H9 (cell line): ENCODE data around the gene SLK. TPM values are rescaled to one million over a fixed set of nuclear protein-coding genes. Genes with fewer than 3 reads are reported as not detected.

Experiments used
- DNase-seq: peaks from one replicate; pipeline ENCODE4 v3.0.0-alpha.2; 2017
- H2AFZ ChIP-seq: one replicate; pipeline ENCODE4 v1.6.1; 2013; ENCODE audit warnings: mild to moderate bottlenecking, low read length, control low read depth, moderate library complexity
- H2AK5ac ChIP-seq: 2 replicates; pipeline ENCODE4 v1.6.1; 2013; ENCODE audit warnings: low read length, control low read depth, mixed read lengths; ENCODE audit not compliant: insufficient read length
- H2BK120ac ChIP-seq: one replicate; pipeline ENCODE4 v1.6.1; 2013; ENCODE audit warnings: low read depth, mild to moderate bottlenecking, low read length, control low read depth, inconsistent platforms; ENCODE audit not compliant: poor library complexity, severe bottlenecking
- H2BK12ac ChIP-seq: 2 replicates; pipeline ENCODE4 v1.6.1; 2013; ENCODE audit warnings: low read length, control low read depth, mixed read lengths, low read depth; ENCODE audit not compliant: insufficient read length
- H2BK15ac ChIP-seq: 2 replicates; pipeline ENCODE4 v1.6.1; 2013; ENCODE audit warnings: low read depth, low read length, control low read depth
- H2BK20ac ChIP-seq: one replicate; pipeline ENCODE4 v1.6.1; 2013; ENCODE audit warnings: low read depth, mild to moderate bottlenecking, low read length, control low read depth, inconsistent platforms; ENCODE audit not compliant: poor library complexity, severe bottlenecking
- H2BK5ac ChIP-seq: 2 replicates; pipeline ENCODE4 v1.6.1; 2013; ENCODE audit warnings: low read length, control low read depth, mixed read lengths; ENCODE audit not compliant: insufficient read length
- H3K14ac ChIP-seq: 2 replicates; pipeline ENCODE4 v1.6.1; 2013; ENCODE audit warnings: low read length, control low read depth; ENCODE audit not compliant: insufficient read depth
- H3K18ac ChIP-seq: 2 replicates; pipeline ENCODE4 v1.6.1; 2013; ENCODE audit warnings: low read depth, mild to moderate bottlenecking, mixed read lengths, low read length, control low read depth; ENCODE audit not compliant: insufficient read length
- H3K23ac ChIP-seq: 2 replicates; pipeline ENCODE4 v1.6.1; 2013; ENCODE audit warnings: low read length, control low read depth, mixed read lengths, low read depth; ENCODE audit not compliant: insufficient read length
- H3K23me2 ChIP-seq: 2 replicates; pipeline ENCODE4 v1.6.1; 2013; ENCODE audit warnings: low read depth, mild to moderate bottlenecking, mixed read lengths, low read length, control low read depth; ENCODE audit not compliant: insufficient read length, poor library complexity, severe bottlenecking
- H3K27ac ChIP-seq: 2 replicates; pipeline ENCODE4 v1.5.1; 2013; ENCODE audit warnings: low read length, control low read depth, mixed read lengths, low read depth; ENCODE audit not compliant: insufficient read length
- H3K27me3 ChIP-seq: 2 replicates; pipeline ENCODE4 v1.6.1; 2013; ENCODE audit warnings: low read length, control low read depth, inconsistent platforms; ENCODE audit not compliant: insufficient read depth
- H3K4ac ChIP-seq: 2 replicates; pipeline ENCODE4 v1.6.1; 2013; ENCODE audit warnings: low read depth, mild to moderate bottlenecking, control low read depth, inconsistent platforms, low read length, moderate library complexity
- H3K4me1 ChIP-seq: 2 replicates; pipeline ENCODE4 v1.6.1; 2013; ENCODE audit warnings: low read length, control low read depth, inconsistent platforms; ENCODE audit not compliant: insufficient read depth
- H3K4me2 ChIP-seq: 2 replicates; pipeline ENCODE4 v1.6.1; 2013; ENCODE audit warnings: low read length, control low read depth, mixed read lengths; ENCODE audit not compliant: insufficient read length, insufficient read depth
- H3K56ac ChIP-seq: 2 replicates; pipeline ENCODE4 v1.6.1; 2013; ENCODE audit warnings: low read depth, mild to moderate bottlenecking, mixed read lengths, low read length, control low read depth; ENCODE audit not compliant: insufficient read length
- H3K79me1 ChIP-seq: 2 replicates; pipeline ENCODE4 v1.6.1; 2013; ENCODE audit warnings: low read depth, mild to moderate bottlenecking, moderate library complexity, low read length, control low read depth, inconsistent platforms; ENCODE audit not compliant: insufficient read depth, poor library complexity, severe bottlenecking
- H3K79me2 ChIP-seq: 2 replicates; pipeline ENCODE4 v1.6.1; 2013; ENCODE audit warnings: low read length, control low read depth, inconsistent platforms; ENCODE audit not compliant: insufficient read depth
- H3K9ac ChIP-seq: 2 replicates; pipeline ENCODE4 v1.6.1; 2013; ENCODE audit warnings: low read length, control low read depth, mixed read lengths; ENCODE audit not compliant: insufficient read length; ENCODE audit errors: extremely low read depth
- H3K9me3 ChIP-seq: one replicate; pipeline ENCODE4 v1.6.1; 2013; ENCODE audit warnings: low read depth, low read length, inconsistent platforms; ENCODE audit not compliant: control insufficient read depth
- H3T11ph ChIP-seq: one replicate; pipeline ENCODE4 v1.6.1; 2013; ENCODE audit warnings: mild to moderate bottlenecking, low read length, control low read depth, inconsistent platforms
- H4K20me1 ChIP-seq: one replicate; pipeline ENCODE4 v1.6.1; 2013; ENCODE audit not compliant: control insufficient read depth, insufficient read length, insufficient read depth
- H4K5ac ChIP-seq: 2 replicates; pipeline ENCODE4 v1.6.1; 2013; ENCODE audit warnings: low read depth, mild to moderate bottlenecking, mixed read lengths, low read length, control low read depth; ENCODE audit not compliant: insufficient read length
- H4K8ac ChIP-seq: replicated peaks from 2 replicates; pipeline ENCODE4 v1.6.1; 2013; ENCODE audit warnings: low read length, control low read depth, mixed read lengths, low read depth; ENCODE audit not compliant: insufficient read length
- H4K91ac ChIP-seq: 2 replicates; pipeline ENCODE4 v1.6.1; 2013; ENCODE audit warnings: low read depth, mild to moderate bottlenecking, moderate library complexity, mixed read lengths, low read length, control low read depth; ENCODE audit not compliant: insufficient read length
- H3K27ac Mint-ChIP-seq, 3 experiments: 2 replicates in 2 of 3; 3 replicates in 1 of 3; pipeline ENCODE4 v1.8.0; 2020 to 2021; ENCODE audit warnings: mixed read lengths in 3 of 3, mild to moderate bottlenecking in 1 of 3, moderate library complexity in 1 of 3
- H3K27me3 Mint-ChIP-seq: 2 replicates; pipeline ENCODE4 v1.8.0; 2021; ENCODE audit warnings: low read depth, mild to moderate bottlenecking, moderate library complexity, mixed read lengths
- H3K36me3 Mint-ChIP-seq, 3 experiments: 2 replicates in 2 of 3; 3 replicates in 1 of 3; pipeline ENCODE4 v1.8.0; 2020 to 2021; ENCODE audit warnings: low read depth in 3 of 3, mixed read lengths in 3 of 3; ENCODE audit not compliant: insufficient read depth in 1 of 3
- H3K4me1 Mint-ChIP-seq, 2 experiments: 2 replicates each; pipeline ENCODE4 v1.8.0; 2020; ENCODE audit warnings: mixed read lengths in 2 of 2
- H3K4me3 Mint-ChIP-seq, 2 experiments: 2 replicates in 1 of 2; 3 replicates in 1 of 2; pipeline ENCODE4 v1.8.0; 2020 to 2021; ENCODE audit warnings: mild to moderate bottlenecking in 2 of 2, mixed read lengths in 2 of 2, moderate library complexity in 1 of 2
- H3K9me3 Mint-ChIP-seq, 2 experiments: 2 replicates in 1 of 2; 3 replicates in 1 of 2; pipeline ENCODE4 v1.8.0; 2020; ENCODE audit warnings: mild to moderate bottlenecking in 2 of 2, mixed read lengths in 2 of 2, moderate library complexity in 1 of 2
- WGBS: extraction: QIAGEN DNeasy Blood & Tissue Kit; methylation state at CpG from one replicate; pipeline ENCODE4 v1.1.7; 2013; ENCODE audit warnings: missing lambda C conversion rate, low lambda C conversion rate, mixed read lengths; ENCODE audit not compliant: insufficient read length; ENCODE audit errors: extremely low coverage; 5-methylcytosine and 5-hydroxymethylcytosine counted together
- total RNA-seq: library from RNA; stranded (reverse); gene quantifications from 2 replicates; pipeline ENCODE4 v1.2.1, GENCODE V29; 2021
- TF ChIP-seq, protein P1 (sequence below): fragments of 200-600 bp; sonication (generic); conservative IDR thresholded peaks from 3 replicates; pipeline ENCODE4 v1.8.0; 2021; ENCODE audit warnings: antibody characterized with exemption, mild to moderate bottlenecking

The SLK gene
- total RNA-seq, 1 experiment from 2014 or later = 21.0 TPM

DNA sequence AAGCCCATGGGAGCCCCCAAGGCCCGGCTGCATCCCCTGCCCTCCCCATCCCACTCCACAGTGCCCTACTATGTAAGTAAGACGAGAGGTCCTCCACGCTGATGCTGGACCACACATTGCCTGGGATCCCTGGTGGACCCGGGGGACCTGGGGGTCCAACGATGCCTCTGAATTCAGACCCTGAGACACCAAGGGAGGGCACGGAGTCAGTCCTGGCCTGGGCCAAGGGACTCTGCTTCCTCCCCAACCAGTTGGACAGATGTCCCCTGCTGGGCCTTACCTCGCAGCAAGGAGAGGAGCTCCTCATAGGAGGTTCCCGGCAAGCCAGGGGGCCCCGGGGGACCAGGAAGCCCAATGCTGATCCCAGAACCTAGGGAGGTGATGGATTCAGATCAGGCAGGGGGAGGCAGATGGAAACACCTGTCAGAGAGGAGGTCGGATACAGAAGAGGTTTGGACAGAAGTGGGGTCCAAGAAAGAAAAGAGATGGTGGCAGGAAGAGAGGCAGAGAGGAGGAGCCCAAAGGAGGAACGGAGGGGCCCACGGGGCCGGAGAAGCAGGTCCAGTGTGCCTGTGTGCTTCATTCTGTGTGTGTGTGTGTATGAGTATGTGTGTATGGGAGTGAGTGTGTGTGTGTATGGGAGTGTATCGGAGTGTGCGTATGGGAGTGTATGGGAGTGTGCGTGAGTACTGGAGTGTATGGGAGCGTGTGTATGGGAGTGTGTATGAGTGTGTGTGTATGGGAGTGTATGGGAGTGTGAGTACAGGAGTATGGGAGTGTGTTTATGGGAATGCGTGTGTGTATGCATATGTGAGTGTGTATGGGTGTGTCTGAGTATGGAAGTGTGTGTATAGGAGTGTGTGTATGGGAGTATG lies 68.5 kb downstream of the SLK start:
- Histone ChIP-seq H2BK15ac (no peak overlapping the region), H3K9me3 (no peaks in the 10 kb centered on the region), H4K8ac (no peak overlapping the region), H2BK12ac (no peak overlapping the region), H4K5ac (no peak overlapping the region), H3K4me2 (no peak overlapping the region), H2BK5ac (no peak overlapping the region), H3K79me1 (no peaks in the 10 kb centered on the region), H3K23ac (no peak overlapping the region), H3K27ac (no peak overlapping the region), H2AK5ac (no peak overlapping the region), H3K18ac (no peak overlapping the region), H3K9ac (no peak overlapping the region), H4K91ac (no peak overlapping the region), H3K79me2 (no peaks in the 10 kb centered on the region), H3K4me1 (peaks cover 4% of the 10 kb centered on the region; the same call in 1 of the 2 replicates), H3K23me2 (no peaks in the 10 kb centered on the region), H3K27me3 (no peaks in the 10 kb centered on the region), H2BK120ac (no peak overlapping the region), H3T11ph (no peak overlapping the region), H2AFZ (no peak overlapping the region), H3K14ac (no peak overlapping the region), H3K56ac (no peak overlapping the region), H3K4ac (no peak overlapping the region), H4K20me1 (no peaks in the 10 kb centered on the region), H2BK20ac (no peak overlapping the region)
- TF ChIP-seq, protein P1, sequence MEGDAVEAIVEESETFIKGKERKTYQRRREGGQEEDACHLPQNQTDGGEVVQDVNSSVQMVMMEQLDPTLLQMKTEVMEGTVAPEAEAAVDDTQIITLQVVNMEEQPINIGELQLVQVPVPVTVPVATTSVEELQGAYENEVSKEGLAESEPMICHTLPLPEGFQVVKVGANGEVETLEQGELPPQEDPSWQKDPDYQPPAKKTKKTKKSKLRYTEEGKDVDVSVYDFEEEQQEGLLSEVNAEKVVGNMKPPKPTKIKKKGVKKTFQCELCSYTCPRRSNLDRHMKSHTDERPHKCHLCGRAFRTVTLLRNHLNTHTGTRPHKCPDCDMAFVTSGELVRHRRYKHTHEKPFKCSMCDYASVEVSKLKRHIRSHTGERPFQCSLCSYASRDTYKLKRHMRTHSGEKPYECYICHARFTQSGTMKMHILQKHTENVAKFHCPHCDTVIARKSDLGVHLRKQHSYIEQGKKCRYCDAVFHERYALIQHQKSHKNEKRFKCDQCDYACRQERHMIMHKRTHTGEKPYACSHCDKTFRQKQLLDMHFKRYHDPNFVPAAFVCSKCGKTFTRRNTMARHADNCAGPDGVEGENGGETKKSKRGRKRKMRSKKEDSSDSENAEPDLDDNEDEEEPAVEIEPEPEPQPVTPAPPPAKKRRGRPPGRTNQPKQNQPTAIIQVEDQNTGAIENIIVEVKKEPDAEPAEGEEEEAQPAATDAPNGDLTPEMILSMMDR = no peak
- Mint-ChIP-seq H3K4me1 (peaks cover 25 to 31% of the 10 kb centered on the region in 2 experiments), H3K36me3 (peaks cover 0 to 1% (median 0%) of the 10 kb centered on the region in 3 experiments; a peak in 1 of 7 replicates), H3K27ac (no peak overlapping the region; a peak in 2 of 7 replicates), H3K9me3 (no peaks in the 10 kb centered on the region), H3K4me3 (no peak overlapping the region), H3K27me3 (no peaks in the 10 kb centered on the region; the same call in 1 of the 2 replicates)
- no peak for DNase-seq
- WGBS = 100% methylated on average over 2 of the region's 18 CpGs
